Endothelial cell of umbilical vein (primary cell): ENCODE results near the gene STXBP5. TPM values are rescaled to one million over a fixed set of nuclear protein-coding genes. Genes with fewer than 3 reads are reported as not detected.

ENCODE experiments used
- BruUV-seq: library from RNA; stranded (reverse); fragments of 400-500 nt; replicated peaks from 2 replicates; lab custom pipeline; 2021; lab: Mats Ljungman, UMichigan
- CTCF ChIA-PET: fragments of 300-600, 350-600 bp; sonication (Branson Sonifier 250); formaldehyde crosslinking; loops from one replicate; lab custom pipeline; 2021; ENCODE audit warnings: antibody characterized with exemption, inconsistent platforms; lab: Charles Lee
- POLR2A ChIA-PET: fragments of 300-600, 350-600 bp; sonication (Branson Sonifier 250); formaldehyde crosslinking; loops from one replicate; lab custom pipeline; 2021; ENCODE audit warnings: antibody characterized with exemption, inconsistent platforms; lab: Charles Lee
- DNase-seq: peaks from one replicate; pipeline ENCODE4 v3.0.0-alpha.2; 2011; ENCODE audit warnings: low read depth, low spot score
- FAIRE-seq: peaks from 2 replicates; lab custom pipeline; 2011; peaks lifted over from hg19 to GRCh38; lab: Jason Lieb, UNC
- H2AFZ ChIP-seq: 2 replicates; pipeline ENCODE4 v1.6.0; 2012; ENCODE audit warnings: low read depth, low read length, control low read depth, inconsistent platforms
- H3K27ac ChIP-seq: 2 replicates; pipeline ENCODE4 v1.5.1; 2011; ENCODE audit warnings: low read depth, mild to moderate bottlenecking, control low read depth, low read length, moderate library complexity; ENCODE audit not compliant: insufficient read depth
- H3K27me3 ChIP-seq, 2 experiments: 2 replicates each; pipeline versions ENCODE4 v1.6.0 to v1.6.1; 2011; ENCODE audit warnings: low read length in 2 of 2, mixed read lengths in 1 of 2; ENCODE audit not compliant: control insufficient read depth in 2 of 2, insufficient read depth in 2 of 2
- H3K36me3 ChIP-seq, 2 experiments: 2 replicates in 1 of 2; 3 replicates in 1 of 2; pipeline ENCODE4 v1.5.1; 2011; ENCODE audit warnings: low read length in 2 of 2, mild to moderate bottlenecking in 1 of 2, moderate library complexity in 1 of 2; ENCODE audit not compliant: control insufficient read depth in 2 of 2, insufficient read depth in 2 of 2; ENCODE audit errors: extremely low read depth in 1 of 2
- H3K4me1 ChIP-seq: 3 replicates; pipeline ENCODE4 v1.5.1; 2011; ENCODE audit warnings: mild to moderate bottlenecking, low read length; ENCODE audit not compliant: control insufficient read depth, insufficient read depth; ENCODE audit errors: extremely low read depth
- H3K4me2 ChIP-seq: 2 replicates; pipeline ENCODE4 v1.6.1; 2011; ENCODE audit warnings: low read length, control low read depth, mixed read lengths; ENCODE audit not compliant: insufficient read depth
- H3K4me3 ChIP-seq, 3 experiments: fragments of 200-600 bp in 1 of 3; sonication (generic), shearing (Covaris generic) in 1 of 3; replicated peaks in 1 of 3; 2 replicates each; pipeline ENCODE4 v1.5.1; 2011 to 2016; ENCODE audit warnings: control low read depth in 3 of 3, low read length in 3 of 3, mild to moderate bottlenecking in 2 of 3, inconsistent platforms in 1 of 3, low read depth in 1 of 3, moderate library complexity in 1 of 3; ENCODE audit not compliant: insufficient read depth in 1 of 3
- H3K79me2 ChIP-seq: 2 replicates; pipeline ENCODE4 v1.6.0; 2012; ENCODE audit warnings: low read length, inconsistent platforms; ENCODE audit not compliant: control insufficient read depth, insufficient read depth
- H3K9ac ChIP-seq: replicated peaks from 2 replicates; pipeline ENCODE3; 2011; ENCODE audit warnings: low read length, control low read depth; ENCODE audit not compliant: insufficient read depth; ENCODE audit errors: extremely low read depth
- H3K9me1 ChIP-seq: replicated peaks from 3 replicates; pipeline ENCODE4 v1.6.0; 2011; ENCODE audit warnings: mild to moderate bottlenecking, low read length; ENCODE audit not compliant: control insufficient read depth, insufficient read depth; ENCODE audit errors: extremely low read depth
- H3K9me3 ChIP-seq: replicated peaks from 2 replicates; pipeline ENCODE4 v1.5.1; 2012; ENCODE audit warnings: low read length, inconsistent platforms; ENCODE audit not compliant: control insufficient read depth, insufficient read depth
- H4K20me1 ChIP-seq: replicated peaks from 2 replicates; pipeline ENCODE3; 2011; ENCODE audit warnings: mild to moderate bottlenecking, low read length; ENCODE audit not compliant: control insufficient read depth, insufficient read depth; ENCODE audit errors: extremely low read depth
- EZH2 ChIP-seq: IDR thresholded peaks from 2 replicates; pipeline ENCODE4 v1.6.1; 2012; ENCODE audit warnings: borderline replicate concordance, low read depth, mild to moderate bottlenecking, moderate library complexity, low read length, inconsistent platforms; ENCODE audit not compliant: severe bottlenecking
- FOS ChIP-seq: IDR thresholded peaks from 2 replicates; pipeline ENCODE4 v1.6.1; 2011; ENCODE audit warnings: mild to moderate bottlenecking, low read length, moderate library complexity, borderline replicate concordance; ENCODE audit not compliant: insufficient read depth
- GATA2 ChIP-seq: IDR thresholded peaks from 2 replicates; pipeline ENCODE4 v1.7.0; 2011; ENCODE audit warnings: low read depth, mild to moderate bottlenecking, moderate library complexity, mixed read lengths, low read length; ENCODE audit not compliant: insufficient read length, insufficient read depth
- JUN ChIP-seq: IDR thresholded peaks from 2 replicates; pipeline ENCODE4 v1.6.1; 2011; ENCODE audit warnings: borderline replicate concordance, low read depth; ENCODE audit not compliant: insufficient read length, insufficient read depth
- MAX ChIP-seq: IDR thresholded peaks from 2 replicates; pipeline ENCODE4 v1.6.1; 2011; ENCODE audit not compliant: insufficient read depth, insufficient read length
- MYC ChIP-seq: IDR thresholded peaks from one replicate; pipeline ENCODE4 v1.6.1; 2011; ENCODE audit warnings: mild to moderate bottlenecking, low read depth, low read length
- POLR2A ChIP-seq: IDR thresholded peaks from 2 replicates; pipeline ENCODE4 v1.6.1; 2012; ENCODE audit warnings: low read depth, mild to moderate bottlenecking, control low read depth, low read length
- POLR2AphosphoS5 ChIP-seq: IDR thresholded peaks from 2 replicates; pipeline ENCODE4 v1.6.1; 2012; ENCODE audit warnings: low read depth, mild to moderate bottlenecking, control low read depth, low read length, moderate library complexity; ENCODE audit not compliant: insufficient read depth
- dilution Hi-C: fragments of 300-500 bp; cut with MboI; formaldehyde crosslinking; loops from one replicate; pipeline ENCODE4 v1.15.0; 2019; ENCODE audit warnings: low sequenced_read_pairs; ENCODE audit not compliant: extremely low pct_ligation_motif_present
- intact Hi-C: fragments of 100-400 bp; cut with micrococcal nuclease; formaldehyde crosslinking; loops from one replicate; pipeline ENCODE4 v1.10.0; 2022
- polyA plus RNA-seq, 4 experiments: library from polyadenylated mRNA; depleted of rRNA in 3 of 4; stranded (reverse) in 3 of 4; unstranded in 1 of 4; fragments of >200 nt; gene quantifications; 2 replicates each; pipeline versions ENCODE4 v1.2.1 to v1.2.3, GENCODE V29; 2011 to 2012; ENCODE audit warnings: missing spikeins in 1 of 4
- total RNA-seq: library from RNA; stranded (reverse); gene quantifications from 2 replicates; pipeline ENCODE4 v1.2.3, GENCODE V29; 2021
- TF ChIP-seq, protein P1 (sequence below), 2 donors: IDR thresholded peaks; 1 replicate in 1 of 2; 2 replicates in 1 of 2; pipeline ENCODE4 v1.5.1; 2011; ENCODE audit warnings: low read length in 2 of 2, mild to moderate bottlenecking in 2 of 2, moderate library complexity in 2 of 2, control low read depth in 1 of 2, inconsistent platforms in 1 of 2, low read depth in 1 of 2; ENCODE audit not compliant: insufficient read depth in 1 of 2; ENCODE audit errors: extremely low read depth in 1 of 2

Gene STXBP5
- total and polyA plus RNA-seq, 2 donors (not counting 3 experiments of a cell fraction or from before 2014, with no cell fraction given): 7.1 to 21.8 TPM

DNA sequence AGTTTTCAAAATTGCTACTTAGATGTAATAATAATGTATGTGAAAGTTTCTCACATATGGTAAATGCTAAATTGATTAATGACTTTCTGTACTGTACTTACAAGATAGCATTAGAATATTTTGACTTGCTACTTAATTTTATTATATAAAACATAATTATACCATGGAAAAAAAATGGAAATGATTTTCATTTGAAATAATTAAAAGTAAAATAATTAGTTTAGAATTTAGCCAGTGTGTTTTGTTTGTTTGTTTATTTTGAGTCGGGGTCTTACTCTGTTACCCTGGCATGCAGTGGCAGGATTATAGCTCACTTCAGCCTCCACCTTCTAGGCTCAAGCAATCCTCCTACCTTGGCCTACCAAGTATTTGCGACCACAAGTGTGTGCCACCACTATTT is 7.1 kb downstream of the STXBP5 start:
- no peak overlapping the region for H3K4me3 ChIP-seq
- no peaks in the 10 kb centered on the region for H3K36me3 ChIP-seq
- no TSS peak for BruUV-seq
- H3K4me2 ChIP-seq: no peak overlapping the region
- H3K27ac ChIP-seq: no peak overlapping the region
- dilution Hi-C loops (no loop called here), intact Hi-C loops (no loop called here)
- peaks cover 2% of the 10 kb centered on the region for H3K4me1 ChIP-seq
- ChIA-PET POLR2A (no interaction called here), CTCF (no interaction called here)
- H3K79me2 ChIP-seq: peaks cover 27% of the 10 kb centered on the region
- no peak for TF ChIP-seq FOS
- TF ChIP-seq POLR2A: no peak
- TF ChIP-seq POLR2AphosphoS5: no peak
- TF ChIP-seq, protein P1, sequence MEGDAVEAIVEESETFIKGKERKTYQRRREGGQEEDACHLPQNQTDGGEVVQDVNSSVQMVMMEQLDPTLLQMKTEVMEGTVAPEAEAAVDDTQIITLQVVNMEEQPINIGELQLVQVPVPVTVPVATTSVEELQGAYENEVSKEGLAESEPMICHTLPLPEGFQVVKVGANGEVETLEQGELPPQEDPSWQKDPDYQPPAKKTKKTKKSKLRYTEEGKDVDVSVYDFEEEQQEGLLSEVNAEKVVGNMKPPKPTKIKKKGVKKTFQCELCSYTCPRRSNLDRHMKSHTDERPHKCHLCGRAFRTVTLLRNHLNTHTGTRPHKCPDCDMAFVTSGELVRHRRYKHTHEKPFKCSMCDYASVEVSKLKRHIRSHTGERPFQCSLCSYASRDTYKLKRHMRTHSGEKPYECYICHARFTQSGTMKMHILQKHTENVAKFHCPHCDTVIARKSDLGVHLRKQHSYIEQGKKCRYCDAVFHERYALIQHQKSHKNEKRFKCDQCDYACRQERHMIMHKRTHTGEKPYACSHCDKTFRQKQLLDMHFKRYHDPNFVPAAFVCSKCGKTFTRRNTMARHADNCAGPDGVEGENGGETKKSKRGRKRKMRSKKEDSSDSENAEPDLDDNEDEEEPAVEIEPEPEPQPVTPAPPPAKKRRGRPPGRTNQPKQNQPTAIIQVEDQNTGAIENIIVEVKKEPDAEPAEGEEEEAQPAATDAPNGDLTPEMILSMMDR (IDR thresholded peaks at IDR 0.05; ENCODE audit: extremely low read depth in 1 of 2, insufficient read depth in 1 of 2, low read depth in 1 of 2, low read length in 2 of 2): no peak
- TF ChIP-seq EZH2: no peak
- no peak for TF ChIP-seq JUN
- TF ChIP-seq MAX: no peak
- TF ChIP-seq MYC: no peak
- TF ChIP-seq GATA2: no peak
- H2AFZ ChIP-seq: no peak overlapping the region
- DNase-seq: no peak
- H3K9ac ChIP-seq: no peak overlapping the region
- no peak for FAIRE-seq
- peaks cover 2% of the 10 kb centered on the region for H4K20me1 ChIP-seq
- no peaks in the 10 kb centered on the region for H3K9me3 ChIP-seq
- H3K9me1 ChIP-seq: no peaks in the 10 kb centered on the region
- no peaks in the 10 kb centered on the region for H3K27me3 ChIP-seq
